Measurements from ENCODE around the gene TNNT2.

The TNNT2 gene

GRCh38 chr1:201383647-201384405 lies 6.3 kb upstream of the TNNT2 start:
- ChIA-PET POLR2A (no interaction called here), CTCF (interaction anchor here (1.1 kb wide), 1 partner anchor 25 kb away, joined by 3 read pairs; no protein-coding TSS in a partner anchor)
- no peak for DNase-seq (ENCODE audit: extremely low spot score)
- TF ChIP-seq NFRKB (IDR thresholded peaks at IDR 0.05) (no peak), HDGF (IDR thresholded peaks at IDR 0.05; ENCODE audit: borderline replicate concordance) (no peak), FOXM1 (IDR thresholded peaks at IDR 0.05; ENCODE audit: borderline replicate concordance) (no peak), SP1 (IDR thresholded peaks at IDR 0.05) (no peak), SUZ12 (IDR thresholded peaks at IDR 0.05) (no peak), ELF4 (IDR thresholded peaks at IDR 0.05) (no peak), BHLHE40 (IDR thresholded peaks at IDR 0.05; ENCODE audit: borderline replicate concordance) (no peak), ARNT (IDR thresholded peaks at IDR 0.05) (no peak), L3MBTL2 (conservative IDR thresholded peaks at IDR 0.05) (no peak)
- TF ChIP-seq, protein P1, sequence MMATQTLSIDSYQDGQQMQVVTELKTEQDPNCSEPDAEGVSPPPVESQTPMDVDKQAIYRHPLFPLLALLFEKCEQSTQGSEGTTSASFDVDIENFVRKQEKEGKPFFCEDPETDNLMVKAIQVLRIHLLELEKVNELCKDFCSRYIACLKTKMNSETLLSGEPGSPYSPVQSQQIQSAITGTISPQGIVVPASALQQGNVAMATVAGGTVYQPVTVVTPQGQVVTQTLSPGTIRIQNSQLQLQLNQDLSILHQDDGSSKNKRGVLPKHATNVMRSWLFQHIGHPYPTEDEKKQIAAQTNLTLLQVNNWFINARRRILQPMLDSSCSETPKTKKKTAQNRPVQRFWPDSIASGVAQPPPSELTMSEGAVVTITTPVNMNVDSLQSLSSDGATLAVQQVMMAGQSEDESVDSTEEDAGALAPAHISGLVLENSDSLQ (IDR thresholded peaks at IDR 0.05): no peak

DNA sequence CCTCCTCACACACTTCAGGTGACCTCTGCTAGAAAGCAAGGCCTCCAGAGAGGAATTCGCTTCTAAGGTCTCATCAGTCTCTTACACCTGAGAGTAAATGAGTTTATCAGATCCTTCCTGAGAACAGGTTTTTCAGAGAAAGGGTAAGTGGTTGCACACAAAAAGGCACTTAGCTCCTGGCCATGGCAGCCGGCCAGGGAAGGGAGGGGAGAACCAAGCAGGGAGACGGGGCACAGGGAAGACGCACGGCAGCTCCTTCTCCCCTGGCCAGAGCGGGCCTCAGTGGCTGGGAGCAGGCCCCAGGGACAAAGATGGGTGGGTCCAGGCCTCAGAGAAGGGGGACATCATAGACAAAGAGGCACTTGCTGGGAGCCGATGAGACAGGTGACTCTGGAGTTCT lies 3.6 kb upstream of the TNNT2 start:
- ChIA-PET POLR2A (no interaction called here), CTCF (no interaction called here)
- TF ChIP-seq NFRKB (IDR thresholded peaks at IDR 0.05) (no peak), BHLHE40 (IDR thresholded peaks at IDR 0.05; ENCODE audit: borderline replicate concordance) (no peak), SP1 (IDR thresholded peaks at IDR 0.05) (no peak), SUZ12 (IDR thresholded peaks at IDR 0.05) (no peak), FOXK2 (IDR thresholded peaks at IDR 0.05) (no peak), ARNT (IDR thresholded peaks at IDR 0.05) (no peak), LEF1 (IDR thresholded peaks at IDR 0.05; ENCODE audit: borderline replicate concordance) (no peak), FOXA1 (IDR thresholded peaks at IDR 0.05) (no peak), TARDBP (IDR thresholded peaks at IDR 0.05) (no peak), HDGF (IDR thresholded peaks at IDR 0.05; ENCODE audit: borderline replicate concordance) (no peak), ELF4 (IDR thresholded peaks at IDR 0.05) (no peak), L3MBTL2 (conservative IDR thresholded peaks at IDR 0.05) (no peak), ZNF384 (IDR thresholded peaks at IDR 0.05) (no peak), CTBP1 (IDR thresholded peaks at IDR 0.05; ENCODE audit: borderline replicate concordance) (no peak)
- TF ChIP-seq, protein P1 (IDR thresholded peaks at IDR 0.05): no peak
- DNase-seq (ENCODE audit: extremely low spot score): no peak

DNA sequence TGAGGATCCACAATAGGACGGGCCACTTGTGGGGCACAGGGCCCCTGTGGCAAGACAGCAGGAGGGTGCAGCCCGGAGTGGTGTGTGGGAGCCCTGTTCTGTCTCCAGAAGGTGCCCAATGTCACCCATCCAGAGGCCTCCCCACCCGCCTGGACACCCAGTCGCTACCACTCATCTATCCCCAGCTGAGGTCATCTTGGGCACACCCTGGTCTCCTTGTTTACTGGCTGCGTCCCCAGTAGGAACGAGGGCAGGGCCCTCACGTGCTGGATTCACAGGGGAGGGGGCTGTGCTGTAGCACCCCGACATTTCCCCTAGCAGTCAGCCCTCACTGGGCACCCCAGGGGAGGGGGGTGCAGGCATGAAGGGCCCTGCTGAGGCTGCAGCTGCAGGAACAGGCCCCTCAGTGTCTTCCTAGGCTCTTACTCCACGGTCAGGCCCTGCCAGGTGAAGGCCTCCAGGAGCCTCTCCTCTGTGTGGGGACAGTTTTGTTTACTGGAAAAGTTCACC lies 2.3 kb upstream of the TNNT2 start:
- ChIA-PET POLR2A (no interaction called here), CTCF (interaction anchor here (0.5 kb wide), 1 partner anchor 13 kb away, joined by 4 read pairs; no protein-coding TSS in a partner anchor)
- TF ChIP-seq FOXA1 (IDR thresholded peaks at IDR 0.05): no peak
- no peak for TF ChIP-seq ELF4 (IDR thresholded peaks at IDR 0.05)
- TF ChIP-seq SP1 (IDR thresholded peaks at IDR 0.05): no peak
- TF ChIP-seq FOXK2 (IDR thresholded peaks at IDR 0.05): no peak
- no peak for TF ChIP-seq LEF1 (IDR thresholded peaks at IDR 0.05; ENCODE audit: borderline replicate concordance)
- no peak for TF ChIP-seq L3MBTL2 (conservative IDR thresholded peaks at IDR 0.05)
- TF ChIP-seq BHLHE40 (IDR thresholded peaks at IDR 0.05; ENCODE audit: borderline replicate concordance): no peak
- TF ChIP-seq TARDBP (IDR thresholded peaks at IDR 0.05): no peak
- no peak for TF ChIP-seq ARNT (IDR thresholded peaks at IDR 0.05)
- TF ChIP-seq SUZ12 (IDR thresholded peaks at IDR 0.05): no peak
- TF ChIP-seq HDGF (IDR thresholded peaks at IDR 0.05; ENCODE audit: borderline replicate concordance): no peak
- TF ChIP-seq FOXM1 (IDR thresholded peaks at IDR 0.05; ENCODE audit: borderline replicate concordance): no peak
- TF ChIP-seq, protein P1 (IDR thresholded peaks at IDR 0.05): no peak
- TF ChIP-seq ZNF384 (IDR thresholded peaks at IDR 0.05): no peak
- no peak for TF ChIP-seq CTBP1 (IDR thresholded peaks at IDR 0.05; ENCODE audit: borderline replicate concordance)
- no peak for TF ChIP-seq NFRKB (IDR thresholded peaks at IDR 0.05)
- DNase-seq (ENCODE audit: extremely low spot score): no peak

DNA sequence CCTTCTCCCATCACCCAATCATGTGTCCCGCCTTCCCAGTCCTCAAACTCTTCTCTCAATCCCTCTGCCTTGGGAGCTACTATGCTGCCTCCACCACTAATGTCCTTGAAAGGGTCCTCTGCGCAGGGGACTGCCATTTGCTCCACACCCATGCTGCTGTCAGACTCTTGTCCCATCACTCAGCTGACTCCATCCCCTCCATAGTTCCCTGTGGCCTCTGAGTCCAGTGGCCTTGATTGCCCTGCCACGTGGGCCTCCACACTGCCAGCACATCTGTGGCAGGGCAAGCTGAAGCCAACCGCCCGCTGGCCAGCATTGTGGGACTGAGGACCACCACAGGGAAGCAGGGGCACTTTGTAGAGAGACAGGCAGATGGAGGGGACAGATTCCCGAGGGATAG lies 1.3 kb upstream of the TNNT2 start:
- no peak for DNase-seq (ENCODE audit: extremely low spot score)
- TF ChIP-seq HDGF (IDR thresholded peaks at IDR 0.05; ENCODE audit: borderline replicate concordance): no peak
- no peak for TF ChIP-seq NFRKB (IDR thresholded peaks at IDR 0.05)
- no peak for TF ChIP-seq BHLHE40 (IDR thresholded peaks at IDR 0.05; ENCODE audit: borderline replicate concordance)
- TF ChIP-seq FOXA1 (IDR thresholded peaks at IDR 0.05): no peak
- TF ChIP-seq ARNT (IDR thresholded peaks at IDR 0.05): no peak
- no peak for TF ChIP-seq SP1 (IDR thresholded peaks at IDR 0.05)
- no peak for TF ChIP-seq FOXK2 (IDR thresholded peaks at IDR 0.05)
- CTCF ChIA-PET: no interaction called here
- POLR2A ChIA-PET: no interaction called here

GRCh38 chr1:201376464-201377374 lies 761 bp downstream of the TNNT2 start:
- DNase-seq (ENCODE audit: extremely low spot score): peak; percentile 93
- TF ChIP-seq SUZ12 (IDR thresholded peaks at IDR 0.05) (no peak), ZNF384 (IDR thresholded peaks at IDR 0.05) (no peak), FOXM1 (IDR thresholded peaks at IDR 0.05; ENCODE audit: borderline replicate concordance) (no peak), SP1 (IDR thresholded peaks at IDR 0.05) (no peak), TARDBP (IDR thresholded peaks at IDR 0.05) (no peak)
- TF ChIP-seq, protein P1 (IDR thresholded peaks at IDR 0.05): peak; percentile 90
- ChIA-PET POLR2A (interaction anchor here (0.7 kb wide), 1 partner anchor 32 kb away, joined by 3 read pairs; no protein-coding TSS in a partner anchor), CTCF (interaction anchor here (0.6 to 1.2 kb wide), 8 partner anchors 9 to 30 kb away, joined by 3 to 5 read pairs (median 3); no protein-coding TSS in a partner anchor)

All from HEK293T (cell line).